Measurements from ENCODE around the gene OAT. TPM values are rescaled to one million over a fixed set of nuclear protein-coding genes. Genes with fewer than 3 reads are reported as not detected.

OAT gene
- total RNA-seq, 1 experiment from 2014 or later = 53.0 TPM

DNA sequence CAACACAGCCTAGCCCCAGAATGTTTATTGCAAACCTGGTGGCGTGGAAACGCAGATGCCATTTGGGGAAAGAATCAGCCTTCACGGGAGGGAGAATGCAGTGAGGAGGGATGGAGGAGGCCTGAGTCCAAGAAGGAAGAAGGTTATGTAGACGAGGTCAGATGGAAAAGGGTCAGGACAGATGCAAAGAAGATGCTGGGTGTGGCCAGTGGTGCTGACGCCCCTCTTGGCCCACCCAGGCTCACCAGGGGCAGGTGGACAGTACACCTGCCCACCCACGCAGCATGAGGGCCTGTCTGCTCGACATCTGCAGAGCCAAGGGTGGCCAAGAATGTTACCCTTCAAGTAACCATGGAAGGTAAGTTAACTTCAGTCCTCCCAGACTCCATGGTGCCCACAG, 40.5 kb downstream of the OAT start:
- DNase-seq = no peak
- no TSS peak for BruUV-seq (replicated peaks)
- Mint-ChIP-seq H3K36me3 (ENCODE audit: insufficient read depth, unreplicated experiment) (no peaks in the 10 kb centered on the region), H3K4me3 (ENCODE audit: low read depth, unreplicated experiment) (no peak overlapping the region), H3K4me1 (ENCODE audit: low read depth, unreplicated experiment) (no peaks in the 10 kb centered on the region), H3K9me3 (ENCODE audit: low read depth, unreplicated experiment) (no peaks in the 10 kb centered on the region), H3K27me3 (ENCODE audit: unreplicated experiment) (peaks cover 43% of the 10 kb centered on the region), H3K27ac (ENCODE audit: unreplicated experiment) (no peak overlapping the region)
- TF ChIP-seq, protein P1, sequence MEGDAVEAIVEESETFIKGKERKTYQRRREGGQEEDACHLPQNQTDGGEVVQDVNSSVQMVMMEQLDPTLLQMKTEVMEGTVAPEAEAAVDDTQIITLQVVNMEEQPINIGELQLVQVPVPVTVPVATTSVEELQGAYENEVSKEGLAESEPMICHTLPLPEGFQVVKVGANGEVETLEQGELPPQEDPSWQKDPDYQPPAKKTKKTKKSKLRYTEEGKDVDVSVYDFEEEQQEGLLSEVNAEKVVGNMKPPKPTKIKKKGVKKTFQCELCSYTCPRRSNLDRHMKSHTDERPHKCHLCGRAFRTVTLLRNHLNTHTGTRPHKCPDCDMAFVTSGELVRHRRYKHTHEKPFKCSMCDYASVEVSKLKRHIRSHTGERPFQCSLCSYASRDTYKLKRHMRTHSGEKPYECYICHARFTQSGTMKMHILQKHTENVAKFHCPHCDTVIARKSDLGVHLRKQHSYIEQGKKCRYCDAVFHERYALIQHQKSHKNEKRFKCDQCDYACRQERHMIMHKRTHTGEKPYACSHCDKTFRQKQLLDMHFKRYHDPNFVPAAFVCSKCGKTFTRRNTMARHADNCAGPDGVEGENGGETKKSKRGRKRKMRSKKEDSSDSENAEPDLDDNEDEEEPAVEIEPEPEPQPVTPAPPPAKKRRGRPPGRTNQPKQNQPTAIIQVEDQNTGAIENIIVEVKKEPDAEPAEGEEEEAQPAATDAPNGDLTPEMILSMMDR (IDR thresholded peaks at IDR 0.05; ENCODE audit: unreplicated experiment) = no peak
- CTCF ChIA-PET = no interaction called here
- intact Hi-C loops (cut with micrococcal nuclease; ENCODE audit: unreplicated experiment) = no loop called here

DNA sequence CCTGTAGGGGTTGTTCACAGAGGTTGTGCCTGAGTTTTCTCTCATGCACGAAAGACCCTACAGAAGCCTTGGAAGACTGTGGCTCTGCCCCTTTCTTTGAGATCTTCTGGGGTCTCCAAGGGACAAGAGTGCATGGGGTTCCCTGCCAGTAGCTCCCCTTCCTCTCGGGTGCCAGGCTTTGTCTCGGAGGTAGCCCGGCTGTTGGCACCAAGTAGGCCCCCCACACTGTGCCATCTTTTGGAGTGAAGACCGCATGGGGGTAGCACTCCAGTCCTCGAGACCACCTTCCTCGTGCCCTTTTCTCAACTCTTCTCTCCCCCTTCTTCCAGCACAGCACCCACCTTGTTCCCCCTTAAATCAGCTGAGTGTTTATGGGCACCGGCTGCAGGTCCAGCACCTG, 41.6 kb downstream of the OAT start:
- DNase-seq = no peak
- H3K4me3 Mint-ChIP-seq (ENCODE audit: low read depth, unreplicated experiment) = no peak overlapping the region
- H3K27ac Mint-ChIP-seq (ENCODE audit: unreplicated experiment) = no peak overlapping the region
- H3K36me3 Mint-ChIP-seq (ENCODE audit: insufficient read depth, unreplicated experiment) = no peaks in the 10 kb centered on the region
- no peaks in the 10 kb centered on the region for H3K4me1 Mint-ChIP-seq (ENCODE audit: low read depth, unreplicated experiment)
- CTCF ChIA-PET = no interaction called here
- H3K9me3 Mint-ChIP-seq (ENCODE audit: low read depth, unreplicated experiment) = no peaks in the 10 kb centered on the region
- BruUV-seq (replicated peaks) = no TSS peak
- intact Hi-C loops (cut with micrococcal nuclease; ENCODE audit: unreplicated experiment) = no loop called here
- peaks cover 54% of the 10 kb centered on the region for H3K27me3 Mint-ChIP-seq (ENCODE audit: unreplicated experiment)
- TF ChIP-seq, protein P1 (IDR thresholded peaks at IDR 0.05; ENCODE audit: unreplicated experiment) = no peak

DNA sequence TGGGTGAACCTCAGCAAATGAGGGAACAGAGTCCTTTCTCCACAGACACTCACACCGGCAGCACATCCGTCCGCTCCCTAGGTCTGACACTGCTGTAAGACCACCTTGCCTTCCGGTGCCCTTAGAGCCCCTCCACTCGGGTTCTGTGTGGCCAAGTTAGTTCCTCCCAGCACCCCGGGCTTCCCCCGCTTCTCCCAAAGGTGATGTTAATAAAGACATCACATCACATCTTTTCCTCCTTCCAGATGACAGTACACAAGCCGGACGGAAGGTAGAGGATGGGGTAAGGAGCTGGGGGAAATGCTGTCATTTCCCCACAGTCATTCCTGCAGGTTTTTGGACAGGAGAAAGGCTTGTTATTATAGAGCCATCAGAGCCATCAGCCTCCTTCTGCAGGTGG, 42.3 kb downstream of the OAT start:
- H3K4me1 Mint-ChIP-seq (ENCODE audit: low read depth, unreplicated experiment) = no peaks in the 10 kb centered on the region
- peaks cover 57% of the 10 kb centered on the region for H3K27me3 Mint-ChIP-seq (ENCODE audit: unreplicated experiment)
- no peak for DNase-seq
- no TSS peak for BruUV-seq (replicated peaks)
- TF ChIP-seq, protein P1 (IDR thresholded peaks at IDR 0.05; ENCODE audit: unreplicated experiment) = no peak
- CTCF ChIA-PET = no interaction called here
- H3K4me3 Mint-ChIP-seq (ENCODE audit: low read depth, unreplicated experiment) = no peak overlapping the region
- H3K9me3 Mint-ChIP-seq (ENCODE audit: low read depth, unreplicated experiment) = no peaks in the 10 kb centered on the region
- no peaks in the 10 kb centered on the region for H3K36me3 Mint-ChIP-seq (ENCODE audit: insufficient read depth, unreplicated experiment)
- intact Hi-C loops (cut with micrococcal nuclease; ENCODE audit: unreplicated experiment) = no loop called here
- no peak overlapping the region for H3K27ac Mint-ChIP-seq (ENCODE audit: unreplicated experiment)

DNA sequence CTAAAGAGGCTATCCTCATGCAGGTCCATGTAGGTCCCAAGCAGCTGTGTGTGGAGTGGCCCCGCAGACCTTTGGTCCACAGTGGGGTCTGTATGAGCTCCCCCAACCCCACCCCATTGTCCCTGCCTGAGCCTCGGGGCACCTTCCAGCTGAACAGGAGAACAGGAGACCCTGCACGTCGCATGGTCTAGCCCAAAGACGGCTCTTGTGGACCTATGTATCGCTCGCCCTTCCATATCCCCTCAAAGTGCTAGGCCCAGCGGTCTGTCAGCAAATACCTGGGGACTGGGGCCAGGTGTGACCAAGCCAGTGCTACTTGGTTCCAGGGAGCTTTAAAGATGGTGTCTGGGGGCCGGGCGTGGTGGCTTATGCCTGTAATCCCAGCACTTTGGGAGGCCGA, 43.0 kb downstream of the OAT start:
- DNase-seq = no peak
- H3K27ac Mint-ChIP-seq (ENCODE audit: unreplicated experiment) = no peak overlapping the region
- no peaks in the 10 kb centered on the region for H3K36me3 Mint-ChIP-seq (ENCODE audit: insufficient read depth, unreplicated experiment)
- H3K4me3 Mint-ChIP-seq (ENCODE audit: low read depth, unreplicated experiment) = no peak overlapping the region
- no peaks in the 10 kb centered on the region for H3K4me1 Mint-ChIP-seq (ENCODE audit: low read depth, unreplicated experiment)
- TF ChIP-seq, protein P1 (IDR thresholded peaks at IDR 0.05; ENCODE audit: unreplicated experiment) = no peak
- no peaks in the 10 kb centered on the region for H3K9me3 Mint-ChIP-seq (ENCODE audit: low read depth, unreplicated experiment)
- intact Hi-C loops (cut with micrococcal nuclease; ENCODE audit: unreplicated experiment) = no loop called here
- CTCF ChIA-PET = interaction anchor here (0.5 kb wide), 1 partner anchor 483 kb away, joined by 3 read pairs; no protein-coding TSS in a partner anchor
- peaks cover 57% of the 10 kb centered on the region for H3K27me3 Mint-ChIP-seq (ENCODE audit: unreplicated experiment)
- no TSS peak for BruUV-seq (replicated peaks)

DNA sequence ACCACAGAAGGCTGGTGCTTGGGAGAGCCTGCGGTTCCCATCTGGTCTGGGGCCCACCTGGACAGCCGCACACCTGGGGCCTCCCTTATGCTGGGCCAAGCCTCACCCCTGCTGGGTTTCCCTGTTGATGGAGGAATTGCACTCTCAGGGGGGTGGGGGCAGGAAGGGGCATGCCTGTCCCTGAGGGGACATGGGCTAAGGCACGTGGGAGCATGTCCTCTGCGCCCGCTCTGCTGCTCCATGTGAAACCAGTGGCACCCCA, 43.4 kb downstream of the OAT start:
- no TSS peak for BruUV-seq (replicated peaks)
- intact Hi-C loops (cut with micrococcal nuclease; ENCODE audit: unreplicated experiment) = no loop called here
- Mint-ChIP-seq H3K36me3 (ENCODE audit: insufficient read depth, unreplicated experiment) (no peaks in the 10 kb centered on the region), H3K9me3 (ENCODE audit: low read depth, unreplicated experiment) (no peaks in the 10 kb centered on the region), H3K27me3 (ENCODE audit: unreplicated experiment) (peaks cover 56% of the 10 kb centered on the region), H3K4me3 (ENCODE audit: low read depth, unreplicated experiment) (no peak overlapping the region), H3K4me1 (ENCODE audit: low read depth, unreplicated experiment) (no peaks in the 10 kb centered on the region), H3K27ac (ENCODE audit: unreplicated experiment) (no peak overlapping the region)
- no peak for DNase-seq
- TF ChIP-seq, protein P1 (IDR thresholded peaks at IDR 0.05; ENCODE audit: unreplicated experiment) = no peak
- CTCF ChIA-PET = interaction anchor here (0.5 kb wide), 1 partner anchor 483 kb away, joined by 3 read pairs; no protein-coding TSS in a partner anchor
